GM12864 (cell line): ENCODE measurements around the gene SHROOM2.
"Not testable (repeated sequence)": the region's sequence is repeated elsewhere in the genome, so short reads cannot be mapped to it uniquely, and the experiment has no call there.

Experiments
- DNase-seq: peaks from one replicate; pipeline ENCODE4 v3.0.0-alpha.2; 2011; ENCODE audit warnings: low read depth
- H3K4me3 ChIP-seq: 2 replicates; pipeline ENCODE4 v1.5.1; 2011; ENCODE audit warnings: mild to moderate bottlenecking, low read depth, low read length, control low read depth
- TF ChIP-seq, protein P1 (sequence below): IDR thresholded peaks from 2 replicates; pipeline ENCODE4 v1.5.1; 2011; ENCODE audit warnings: low read depth, mild to moderate bottlenecking, moderate library complexity, low read length, control low read depth, inconsistent platforms; ENCODE audit errors: missing control alignments

The SHROOM2 gene

DNA sequence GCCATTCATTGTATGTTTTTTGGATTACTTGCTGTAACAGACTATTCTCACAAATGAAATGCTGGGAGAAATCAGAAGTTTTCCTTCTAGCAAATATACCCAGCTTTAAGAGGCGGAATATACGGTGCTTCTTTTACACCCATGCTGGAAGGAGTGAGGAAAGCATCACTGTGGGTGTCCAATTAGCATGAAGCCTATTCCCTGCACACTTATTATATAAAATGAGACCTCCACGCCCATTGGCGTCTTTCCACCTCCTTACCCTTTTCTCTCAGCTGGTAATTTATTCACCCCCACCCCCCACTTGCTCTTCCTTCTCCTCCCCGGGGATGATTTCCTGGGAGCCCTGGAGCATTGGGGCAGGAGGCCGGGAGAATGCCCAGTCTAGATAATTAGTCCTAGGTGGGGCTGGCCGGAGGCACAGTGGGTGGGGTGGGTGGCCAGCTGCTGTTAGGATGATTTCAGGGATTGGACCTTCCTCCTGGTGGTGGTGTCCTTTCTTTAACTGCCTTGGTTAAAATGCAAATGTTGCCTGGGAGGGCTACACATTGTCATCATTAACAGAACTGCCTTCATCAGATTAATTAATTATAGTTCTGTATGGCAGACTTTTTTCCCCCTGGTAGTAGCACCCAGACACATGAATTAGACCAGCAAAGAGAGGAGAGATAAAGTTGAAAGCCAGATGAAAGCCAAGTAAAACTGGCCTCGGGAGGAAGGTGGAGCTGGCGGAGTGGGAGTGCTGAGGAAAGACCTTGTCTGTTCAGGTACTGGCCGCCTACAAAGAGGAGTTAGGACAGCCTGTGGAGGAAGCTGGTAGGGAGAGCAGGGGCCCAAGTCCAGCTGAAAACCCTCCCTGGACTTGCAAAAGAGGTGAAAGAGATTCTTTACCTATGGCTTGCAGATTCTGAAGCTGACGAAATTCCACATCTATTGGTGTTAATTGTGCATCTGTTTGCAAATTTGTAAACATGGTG lies 11.4 kb downstream of the SHROOM2 start:
- no peak for DNase-seq
- TF ChIP-seq, protein P1, sequence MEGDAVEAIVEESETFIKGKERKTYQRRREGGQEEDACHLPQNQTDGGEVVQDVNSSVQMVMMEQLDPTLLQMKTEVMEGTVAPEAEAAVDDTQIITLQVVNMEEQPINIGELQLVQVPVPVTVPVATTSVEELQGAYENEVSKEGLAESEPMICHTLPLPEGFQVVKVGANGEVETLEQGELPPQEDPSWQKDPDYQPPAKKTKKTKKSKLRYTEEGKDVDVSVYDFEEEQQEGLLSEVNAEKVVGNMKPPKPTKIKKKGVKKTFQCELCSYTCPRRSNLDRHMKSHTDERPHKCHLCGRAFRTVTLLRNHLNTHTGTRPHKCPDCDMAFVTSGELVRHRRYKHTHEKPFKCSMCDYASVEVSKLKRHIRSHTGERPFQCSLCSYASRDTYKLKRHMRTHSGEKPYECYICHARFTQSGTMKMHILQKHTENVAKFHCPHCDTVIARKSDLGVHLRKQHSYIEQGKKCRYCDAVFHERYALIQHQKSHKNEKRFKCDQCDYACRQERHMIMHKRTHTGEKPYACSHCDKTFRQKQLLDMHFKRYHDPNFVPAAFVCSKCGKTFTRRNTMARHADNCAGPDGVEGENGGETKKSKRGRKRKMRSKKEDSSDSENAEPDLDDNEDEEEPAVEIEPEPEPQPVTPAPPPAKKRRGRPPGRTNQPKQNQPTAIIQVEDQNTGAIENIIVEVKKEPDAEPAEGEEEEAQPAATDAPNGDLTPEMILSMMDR, result no peak
- no peak overlapping the region for H3K4me3 ChIP-seq

DNA sequence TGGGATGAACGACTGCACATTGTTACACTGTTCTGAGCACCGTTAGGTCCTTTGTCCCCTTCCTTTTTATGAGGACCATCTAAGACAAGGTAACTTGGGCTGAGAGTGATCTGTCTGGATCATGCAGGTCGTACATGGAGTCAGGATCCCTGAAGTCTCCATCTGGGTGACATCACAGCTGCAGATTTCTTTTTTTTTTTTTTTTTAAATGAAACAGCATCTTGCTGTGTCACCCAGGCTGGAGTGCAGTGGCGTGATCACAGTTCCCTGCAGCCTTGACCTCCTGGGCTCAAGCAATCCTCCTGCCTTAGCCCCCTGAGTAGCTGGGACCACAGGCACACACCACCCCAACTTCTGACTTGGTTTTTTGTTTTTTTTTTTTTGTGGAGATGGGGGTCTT lies 16.5 kb downstream of the SHROOM2 start:
- no peak overlapping the region for H3K4me3 ChIP-seq
- DNase-seq, result no peak
- TF ChIP-seq, protein P1, result no peak

DNA sequence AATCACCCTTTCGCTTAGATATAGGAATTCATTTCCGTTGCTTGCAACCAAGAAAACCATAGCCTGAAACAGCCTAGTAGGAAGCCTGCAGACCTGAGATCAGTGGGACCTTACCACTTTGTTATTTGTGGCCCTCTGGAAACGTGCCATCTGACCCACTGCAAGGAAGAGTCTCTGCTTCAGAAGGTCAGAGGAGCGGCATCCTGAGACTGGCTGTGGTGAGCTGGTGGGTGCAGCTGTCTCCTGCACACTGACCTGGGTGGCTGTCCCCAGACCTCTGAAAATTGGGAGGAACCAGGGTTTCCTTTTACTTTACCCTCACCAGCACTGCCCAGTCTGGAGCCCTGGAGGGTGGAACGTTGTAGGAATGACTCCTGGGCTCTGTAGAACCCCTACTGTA lies 18.2 kb downstream of the SHROOM2 start:
- TF ChIP-seq, protein P1, result no peak
- no peak for DNase-seq
- H3K4me3 ChIP-seq, result no peak overlapping the region

DNA sequence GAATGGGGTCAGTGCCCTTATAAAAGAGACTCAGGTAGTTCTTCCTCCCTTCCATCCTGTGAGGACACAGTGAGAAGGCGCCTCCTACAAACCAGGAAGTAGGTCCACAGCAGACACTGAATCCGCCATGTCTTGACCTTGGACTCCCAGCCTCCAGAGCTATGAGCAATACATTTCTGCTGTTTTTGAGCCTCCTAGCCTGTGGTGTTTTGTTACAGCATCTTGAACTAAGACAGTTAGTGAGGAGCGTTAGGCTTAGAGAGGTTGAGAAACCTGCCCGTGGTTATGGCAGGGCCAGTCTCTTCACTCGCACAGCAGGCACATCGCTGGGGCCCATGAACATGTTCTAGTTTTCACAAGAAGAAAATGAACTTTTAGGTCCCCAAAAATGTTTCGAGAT lies 19.7 kb downstream of the SHROOM2 start:
- no peak for DNase-seq
- no peak overlapping the region for H3K4me3 ChIP-seq
- TF ChIP-seq, protein P1, result no peak

DNA sequence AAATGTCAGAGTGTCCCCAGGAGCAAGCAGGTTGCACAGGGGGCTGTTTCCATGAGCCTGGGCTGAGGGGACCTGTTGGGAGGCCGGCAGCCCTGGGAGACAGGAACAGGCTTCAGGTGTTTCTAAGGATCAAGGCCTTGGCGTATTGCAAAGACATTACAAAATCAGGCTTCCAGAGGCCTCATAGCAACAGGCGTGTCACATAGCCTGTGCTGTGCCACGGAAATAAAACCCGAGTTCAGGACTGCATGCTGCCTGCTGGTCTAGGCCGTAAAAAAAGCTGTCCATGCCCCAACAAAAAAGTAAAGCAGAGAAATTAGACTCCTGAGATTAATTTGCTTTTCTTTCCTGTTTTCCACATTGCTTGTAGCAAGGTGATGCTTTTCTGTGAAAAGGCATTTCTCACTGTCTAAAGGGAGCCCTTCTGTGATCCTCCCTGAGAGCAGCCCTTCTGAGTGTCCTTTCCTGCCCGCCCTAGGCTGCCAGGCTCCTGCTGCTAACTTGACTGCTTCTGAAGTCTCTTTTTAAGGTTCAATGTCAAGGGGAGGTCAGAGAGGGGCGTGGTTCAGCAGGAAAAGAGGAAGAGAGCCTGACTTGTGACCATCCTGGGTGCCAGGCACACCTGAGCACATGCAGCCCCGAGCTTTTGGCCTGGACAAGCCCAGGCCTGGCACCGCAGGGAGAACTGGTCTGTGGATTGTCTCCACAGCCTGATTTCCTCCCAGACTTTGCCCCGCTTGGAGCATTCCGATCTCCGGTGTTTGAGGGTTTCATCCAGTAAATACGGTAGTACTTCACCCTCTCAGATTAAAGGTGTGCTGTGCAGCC lies 21.3 kb downstream of the SHROOM2 start:
- TF ChIP-seq, protein P1, result no peak
- no peak for DNase-seq
- H3K4me3 ChIP-seq, result no peak overlapping the region

DNA sequence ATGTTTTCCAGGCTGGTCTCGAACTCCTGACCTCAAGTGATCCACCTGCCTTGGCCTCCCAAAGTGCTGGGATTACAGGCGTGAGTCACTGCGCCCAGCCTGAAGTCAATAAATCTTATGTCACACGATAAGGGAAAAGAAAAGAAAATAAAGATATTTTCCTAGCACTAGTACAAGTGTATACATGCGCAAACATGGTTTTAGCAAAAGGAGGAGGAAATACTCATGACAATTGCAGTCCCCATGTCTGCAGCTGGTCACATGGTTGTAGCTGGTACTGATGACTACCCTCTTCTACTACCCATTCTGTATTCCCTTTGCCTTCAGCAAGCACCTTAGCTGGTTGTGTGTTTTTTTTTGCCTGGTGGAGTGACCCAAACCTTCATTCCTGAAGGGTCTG lies 23.6 kb downstream of the SHROOM2 start:
- DNase-seq, H3K4me3 ChIP-seq: not testable (repeated sequence)

DNA sequence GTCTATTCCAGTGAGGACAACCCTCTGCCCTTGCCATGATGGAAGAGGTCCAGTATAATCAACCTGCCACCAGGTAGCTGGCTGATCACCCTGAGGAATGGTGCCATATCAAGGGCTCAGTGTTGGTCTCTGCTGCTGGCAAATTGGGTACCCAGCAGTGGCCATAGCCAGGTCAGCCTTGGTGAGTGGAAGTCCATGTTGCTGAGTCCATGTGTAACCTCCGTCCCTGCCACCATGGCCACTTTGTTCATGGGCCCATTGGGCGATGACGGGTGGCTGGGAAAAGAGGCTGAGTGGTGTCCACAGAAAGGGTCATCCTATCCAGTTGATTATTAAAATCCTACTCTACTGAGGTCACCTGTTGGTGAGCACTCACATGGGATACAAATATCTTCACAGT lies 24.9 kb downstream of the SHROOM2 start:
- DNase-seq, H3K4me3 ChIP-seq: not testable (repeated sequence)
